ENCODE results near the gene PTAR1. TPM values are rescaled to one million over a fixed set of nuclear protein-coding genes. Genes with fewer than 3 reads are reported as not detected.
"Not testable (repeated sequence)": the region's sequence is repeated elsewhere in the genome, so short reads cannot be mapped to it uniquely, and the experiment has no call there.

PTAR1 gene
- total RNA-seq, 1 donor from 2014 or later: 56.5 TPM

GRCh38 chr9:69773258-69773657 lies 13.4 kb upstream of the PTAR1 start:
- Histone ChIP-seq H3K27me3 (no peaks in the 10 kb centered on the region), H3K36me3 (no peaks in the 10 kb centered on the region), H3K4me3 (no peak overlapping the region), H3K9me3 (no peaks in the 10 kb centered on the region), H3K27ac (no peak overlapping the region), H3K4me1 (no peaks in the 10 kb centered on the region)
- intact Hi-C loops (cut with DNase I): no loop called here
- no peak for TF ChIP-seq POLR2AphosphoS5 (IDR thresholded peaks at IDR 0.05; ENCODE audit: insufficient read depth in 1 of 2, low read depth in 1 of 2)
- no peak for TF ChIP-seq CTCF (IDR thresholded peaks at IDR 0.05)
- no peak for TF ChIP-seq POLR2A (IDR thresholded peaks at IDR 0.05)
- DNase-seq (ENCODE audit: extremely low spot score in 2 of 2): no peak

GRCh38 chr9:69771775-69772418 lies 12.1 kb upstream of the PTAR1 start:
- TF ChIP-seq POLR2A (IDR thresholded peaks at IDR 0.05) (no peak), CTCF (IDR thresholded peaks at IDR 0.05) (no peak), POLR2AphosphoS5 (IDR thresholded peaks at IDR 0.05; ENCODE audit: insufficient read depth in 1 of 2, low read depth in 1 of 2) (no peak)
- Histone ChIP-seq H3K27me3 (no peaks in the 10 kb centered on the region), H3K27ac (no peak overlapping the region), H3K36me3 (no peaks in the 10 kb centered on the region), H3K4me1 (no peaks in the 10 kb centered on the region), H3K9me3 (no peaks in the 10 kb centered on the region), H3K4me3 (no peak overlapping the region)
- DNase-seq (ENCODE audit: extremely low spot score in 2 of 2): no peak
- intact Hi-C loops (cut with DNase I): no loop called here

GRCh38 chr9:69768716-69769115 lies 8.9 kb upstream of the PTAR1 start:
- Histone ChIP-seq H3K9me3 (no peaks in the 10 kb centered on the region), H3K27me3 (no peaks in the 10 kb centered on the region)
- intact Hi-C loops (cut with DNase I): no loop called here

GRCh38 chr9:69768101-69768500 lies 8.3 kb upstream of the PTAR1 start:
- intact Hi-C loops (cut with DNase I): no loop called here
- no peak for DNase-seq (ENCODE audit: extremely low spot score in 2 of 2)
- no peak overlapping the region for H3K27ac ChIP-seq

More at GRCh38 chr9:69768716-69769115, 8.9 kb upstream of the PTAR1 start:
- no peak for DNase-seq (ENCODE audit: extremely low spot score in 2 of 2)
- Histone ChIP-seq H3K36me3 (no peaks in the 10 kb centered on the region), H3K27ac (no peak overlapping the region), H3K4me3 (no peak overlapping the region), H3K4me1 (no peaks in the 10 kb centered on the region)
- no peak for TF ChIP-seq POLR2AphosphoS5 (IDR thresholded peaks at IDR 0.05; ENCODE audit: insufficient read depth in 1 of 2, low read depth in 1 of 2)
- TF ChIP-seq POLR2A (IDR thresholded peaks at IDR 0.05): no peak
- no peak for TF ChIP-seq CTCF (IDR thresholded peaks at IDR 0.05)

GRCh38 chr9:69763862-69764261 lies 4.1 kb upstream of the PTAR1 start:
- not testable (repeated sequence) for H3K4me1 ChIP-seq; H3K36me3 ChIP-seq; H3K4me3 ChIP-seq; H3K27me3 ChIP-seq; DNase-seq (ENCODE audit: extremely low spot score in 2 of 2); H3K27ac ChIP-seq; H3K9me3 ChIP-seq
- intact Hi-C loops (cut with DNase I): loop anchor here (5.0 kb wide), 1 partner anchor 92 kb away; the partner anchor contains the start of gene APBA1

More at GRCh38 chr9:69768101-69768500, 8.3 kb upstream of the PTAR1 start:
- Histone ChIP-seq H3K4me3 (no peak overlapping the region), H3K9me3 (no peaks in the 10 kb centered on the region), H3K27me3 (no peaks in the 10 kb centered on the region), H3K4me1 (no peaks in the 10 kb centered on the region), H3K36me3 (no peaks in the 10 kb centered on the region)
- TF ChIP-seq POLR2AphosphoS5 (IDR thresholded peaks at IDR 0.05; ENCODE audit: insufficient read depth in 1 of 2, low read depth in 1 of 2): no peak
- no peak for TF ChIP-seq CTCF (IDR thresholded peaks at IDR 0.05)
- TF ChIP-seq POLR2A (IDR thresholded peaks at IDR 0.05): no peak

Data from vagina (tissue), 2 donors.